Adrenal gland (tissue), 12 donors: Measurements from ENCODE around the gene SEMA3A. TPM values are rescaled to one million over a fixed set of nuclear protein-coding genes. Genes with fewer than 3 reads are reported as not detected.

Experiments used
- DNase-seq, 7 donors: peaks; one replicate each; pipeline ENCODE4 v3.0.0-alpha.2; 2019 to 2020
- H3K27ac ChIP-seq, 5 donors: fragments of 200-600 bp; sonication (generic) in 4 of 5; 1 replicate in 3 of 5; 2 replicates in 2 of 5; pipeline versions ENCODE4 v1.5.1 to v1.8.0; 2016 to 2020; ENCODE audit warnings: mild to moderate bottlenecking in 1 of 5
- H3K27me3 ChIP-seq: fragments of 200-600 bp; 2 replicates; pipeline ENCODE4 v1.8.0; 2021
- H3K36me3 ChIP-seq, 2 donors: fragments of 200-600 bp; replicated peaks in 1 of 2; 1 replicate in 1 of 2; 2 replicates in 1 of 2; pipeline versions ENCODE4 v1.5.1 to v1.8.0; 2018 to 2022
- H3K4me1 ChIP-seq, 2 donors: fragments of 200-600 bp; replicated peaks in 1 of 2; 1 replicate in 1 of 2; 2 replicates in 1 of 2; pipeline versions ENCODE4 v1.5.1 to v1.8.0; 2018 to 2021
- H3K4me3 ChIP-seq, 4 donors: fragments of 200-600 bp; sonication (generic) in 3 of 4; one replicate each; pipeline ENCODE4 v1.5.1; 2016 to 2018
- H3K9me3 ChIP-seq, 3 donors: fragments of 200-600 bp; sonication (generic) in 1 of 3; replicated peaks in 1 of 3; 1 replicate in 2 of 3; 2 replicates in 1 of 3; pipeline versions ENCODE4 v1.5.1 to v1.8.0; 2016 to 2021
- CTCF ChIP-seq, 6 experiments: fragments of 450-650 bp in 4 of 6; fragments of 200-600 bp in 2 of 6; sonication (generic) in 1 of 6; IDR thresholded peaks; 1 replicate in 5 of 6; 2 replicates in 1 of 6; pipeline versions ENCODE4 v1.5.1 to v1.8.0; 2016 to 2021; ENCODE audit warnings: antibody characterized with exemption in 6 of 6, mild to moderate bottlenecking in 2 of 6, moderate library complexity in 1 of 6
- POLR2A ChIP-seq, 2 donors: fragments of 450-650 bp; IDR thresholded peaks; one replicate each; pipeline ENCODE4 v1.6.1; 2017; ENCODE audit warnings: antibody characterized with exemption in 2 of 2, mild to moderate bottlenecking in 2 of 2, moderate library complexity in 1 of 2
- WGBS, 4 donors: extraction: QIAGEN DNeasy Blood & Tissue Kit in 2 of 4; methylation state at CpG; one replicate each; pipeline versions ENCODE4 v1.1.5 to v1.1.7; 2013 to 2017; 5-methylcytosine and 5-hydroxymethylcytosine counted together
- intact Hi-C, 2 donors: fragments of 100-400 bp; cut with DNase I; formaldehyde crosslinking; loops; one replicate each; pipeline versions ENCODE4 v1.14.1 to v1.15.0; 2022 to 2023
- polyA plus RNA-seq, 3 donors: library from polyadenylated mRNA; stranded (reverse); fragments of 200-250 nt in 2 of 3; fragments of 350-450 nt in 1 of 3; fragmentation: Illumina TruSeq in 1 of 3; extraction: RNeasy Lipid Tissue Mini Kit (QIAGEN cat#74804) in 1 of 3; gene quantifications; one replicate each; pipeline ENCODE4 v1.2.3, GENCODE V29; 2013 to 2014
- total RNA-seq, 9 donors: library from RNA; depleted of rRNA in 4 of 9; stranded (reverse); fragments of >200 nt in 4 of 9; fragments of 120-200 nt in 1 of 9; fragmentation: NEBNext Ultra II Directional in 1 of 9; extraction: Animal tissue kit (Norgen Biotek cat#: 25700) in 1 of 9; gene quantifications; one replicate each; pipeline versions ENCODE4 v1.1.0 to v1.2.4, GENCODE V29; 2013 to 2023
- donor health status: healthy with polysubstance abuse.
- donor health status: Bipolar disorder and iron deficiency.
- donor health status: DM: yes; HTN: yes; CAD: no.
- donor health status: DM: no; HTN: no; CAD: no.
- donor health status: DM: no; HTN: no; CAD: no.
- donor health status: DM: yes; HTN: yes; CAD: no.

The SEMA3A gene
- total and polyA plus RNA-seq, 12 donors = 0.24 to 17.5 (median 1.2) TPM

GRCh38 chr7:84105586-84105985, 89.0 kb downstream of the SEMA3A start:
- Histone ChIP-seq H3K9me3 (no peaks in the 10 kb centered on the region), H3K27me3 (no peaks in the 10 kb centered on the region), H3K4me1 (no peaks in the 10 kb centered on the region), H3K36me3 (no peaks in the 10 kb centered on the region), H3K4me3 (no peak overlapping the region), H3K27ac (no peak overlapping the region)
- 38 to 66% (median 64%) methylated on average over 1 of the region's 1 CpG for WGBS, 4 donors
- TF ChIP-seq CTCF (IDR thresholded peaks at IDR 0.05) = no peak
- intact Hi-C loops = no loop called here
- no peak for DNase-seq

- Histone ChIP-seq H3K27me3 (no peaks in the 10 kb centered on the region), H3K36me3 (no peaks in the 10 kb centered on the region), H3K9me3 (no peaks in the 10 kb centered on the region), H3K4me1 (no peaks in the 10 kb centered on the region), H3K4me3 (no peak overlapping the region), H3K27ac (no peak overlapping the region)
- intact Hi-C loops = no loop called here
- no peak for TF ChIP-seq CTCF (IDR thresholded peaks at IDR 0.05)
- TF ChIP-seq POLR2A (IDR thresholded peaks at IDR 0.05) = no peak
- WGBS, 4 donors = 76 to 80% (median 79%) methylated on average over 3 of the region's 3 CpGs
- no peak for DNase-seq
These were observed 89.8 kb downstream of the SEMA3A start for GRCh38 chr7:84104826-84105225.

GRCh38 chr7:84102213-84102612, 92.4 kb downstream of the SEMA3A start:
- no peaks in the 10 kb centered on the region for H3K4me1 ChIP-seq
- no peak overlapping the region for H3K4me3 ChIP-seq
- DNase-seq = no peak
- TF ChIP-seq POLR2A (IDR thresholded peaks at IDR 0.05) = no peak
- TF ChIP-seq CTCF (IDR thresholded peaks at IDR 0.05) = no peak
- H3K27me3 ChIP-seq = no peaks in the 10 kb centered on the region
- H3K36me3 ChIP-seq = no peaks in the 10 kb centered on the region
- no peaks in the 10 kb centered on the region for H3K9me3 ChIP-seq
- WGBS, 4 donors = 82 to 100% (median 89%) methylated on average over 1 of the region's 1 CpG
- intact Hi-C loops = no loop called here
- no peak overlapping the region for H3K27ac ChIP-seq

- no peak for TF ChIP-seq POLR2A (IDR thresholded peaks at IDR 0.05)
- TF ChIP-seq CTCF (IDR thresholded peaks at IDR 0.05) = no peak
- intact Hi-C loops = no loop called here
- no peak for DNase-seq
- no peak overlapping the region for H3K27ac ChIP-seq
- no peaks in the 10 kb centered on the region for H3K36me3 ChIP-seq
- H3K27me3 ChIP-seq = no peaks in the 10 kb centered on the region
- no peaks in the 10 kb centered on the region for H3K9me3 ChIP-seq
- WGBS, 4 donors = 67 to 84% (median 77%) methylated on average over 1 of the region's 1 CpG
- no peak overlapping the region for H3K4me3 ChIP-seq
- H3K4me1 ChIP-seq = no peaks in the 10 kb centered on the region
These were observed 93.7 kb downstream of the SEMA3A start for GRCh38 chr7:84100866-84101265.
